ENCODE measurements around the gene RDH16.

Gene RDH16, protein sequence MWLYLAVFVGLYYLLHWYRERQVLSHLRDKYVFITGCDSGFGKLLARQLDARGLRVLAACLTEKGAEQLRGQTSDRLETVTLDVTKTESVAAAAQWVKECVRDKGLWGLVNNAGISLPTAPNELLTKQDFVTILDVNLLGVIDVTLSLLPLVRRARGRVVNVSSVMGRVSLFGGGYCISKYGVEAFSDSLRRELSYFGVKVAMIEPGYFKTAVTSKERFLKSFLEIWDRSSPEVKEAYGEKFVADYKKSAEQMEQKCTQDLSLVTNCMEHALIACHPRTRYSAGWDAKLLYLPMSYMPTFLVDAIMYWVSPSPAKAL

DNA sequence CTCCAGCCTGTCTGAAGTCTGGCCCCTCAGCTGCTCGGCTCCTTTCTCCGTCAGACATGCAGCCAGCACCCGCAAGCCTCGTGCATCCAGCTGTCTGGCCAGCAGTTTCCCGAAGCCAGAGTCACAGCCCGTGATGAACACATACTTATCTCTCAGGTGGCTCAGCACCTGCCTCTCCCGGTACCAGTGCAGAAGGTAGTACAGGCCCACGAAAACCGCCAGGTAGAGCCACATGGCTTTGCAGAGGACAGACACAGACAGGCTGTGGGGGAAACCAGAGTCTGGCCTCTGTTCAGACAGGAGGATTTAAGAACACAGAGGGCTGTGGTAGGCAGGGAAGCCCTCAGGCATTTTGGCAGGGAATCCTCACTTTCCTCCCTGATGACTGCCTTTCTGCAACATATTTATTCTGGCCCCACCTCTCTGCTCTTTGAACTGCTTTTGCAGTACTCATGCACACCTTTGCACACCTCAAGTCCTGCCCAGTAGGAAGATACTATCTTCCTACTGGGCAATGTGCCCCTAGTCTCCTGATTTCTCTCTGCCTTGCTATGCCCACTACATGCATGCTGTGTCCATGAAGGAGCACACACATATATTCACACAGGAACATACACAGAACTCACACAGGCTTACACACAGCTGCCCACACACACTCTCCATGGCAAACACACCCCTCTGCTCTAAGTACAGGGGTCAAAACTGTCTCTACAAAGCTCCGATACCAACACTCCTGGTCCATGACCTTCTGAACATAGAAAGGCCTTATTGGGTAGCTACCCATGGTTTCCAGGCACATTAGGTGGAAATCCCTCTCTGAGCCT is at the start of gene RDH16:
Gene RDH16 (minus strand): TSS at position 380 of the 824 bp plus-strand sequence. CDS start 146 bp downstream, at position 234.
- no peaks in the 10 kb centered on the region for H3F3A ChIP-seq (ENCODE audit: low read depth)
- H4K20me1 ChIP-seq (ENCODE audit: insufficient read depth, low read length, poor library complexity, severe bottlenecking) = no peaks in the 10 kb centered on the region
- no peak within 1 kb of the TSS for H3K4me2 ChIP-seq (ENCODE audit: low read depth, low read length, poor library complexity, severe bottlenecking)
- no peaks in the 10 kb centered on the region for H3K36me3 ChIP-seq (ENCODE audit: insufficient read depth, low read length)
- H3K9me2 ChIP-seq (replicated peaks; ENCODE audit: low read depth, low read length) = no peaks in the 10 kb centered on the region
- H3K9ac ChIP-seq (ENCODE audit: low read depth, low read length, poor library complexity, severe bottlenecking) = no peak within 1 kb of the TSS
- H3K9me3 ChIP-seq (ENCODE audit: insufficient read depth, low read depth, low read length) = 0 out of 2 replicates have a peak, but pooled peaks cover 3% of the 10 kb centered on the region
- TF ChIP-seq, protein P1, sequence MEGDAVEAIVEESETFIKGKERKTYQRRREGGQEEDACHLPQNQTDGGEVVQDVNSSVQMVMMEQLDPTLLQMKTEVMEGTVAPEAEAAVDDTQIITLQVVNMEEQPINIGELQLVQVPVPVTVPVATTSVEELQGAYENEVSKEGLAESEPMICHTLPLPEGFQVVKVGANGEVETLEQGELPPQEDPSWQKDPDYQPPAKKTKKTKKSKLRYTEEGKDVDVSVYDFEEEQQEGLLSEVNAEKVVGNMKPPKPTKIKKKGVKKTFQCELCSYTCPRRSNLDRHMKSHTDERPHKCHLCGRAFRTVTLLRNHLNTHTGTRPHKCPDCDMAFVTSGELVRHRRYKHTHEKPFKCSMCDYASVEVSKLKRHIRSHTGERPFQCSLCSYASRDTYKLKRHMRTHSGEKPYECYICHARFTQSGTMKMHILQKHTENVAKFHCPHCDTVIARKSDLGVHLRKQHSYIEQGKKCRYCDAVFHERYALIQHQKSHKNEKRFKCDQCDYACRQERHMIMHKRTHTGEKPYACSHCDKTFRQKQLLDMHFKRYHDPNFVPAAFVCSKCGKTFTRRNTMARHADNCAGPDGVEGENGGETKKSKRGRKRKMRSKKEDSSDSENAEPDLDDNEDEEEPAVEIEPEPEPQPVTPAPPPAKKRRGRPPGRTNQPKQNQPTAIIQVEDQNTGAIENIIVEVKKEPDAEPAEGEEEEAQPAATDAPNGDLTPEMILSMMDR (conservative IDR thresholded peaks at IDR 0.05; ENCODE audit: low read length) = no peak
- no peak for TF ChIP-seq EZH2phosphoT487 (IDR thresholded peaks at IDR 0.05; ENCODE audit: borderline replicate concordance)
- H2AFZ ChIP-seq (ENCODE audit: low read length) = no peak within 1 kb of the TSS
- no peak within 1 kb of the TSS for H3K4me3 ChIP-seq (ENCODE audit: low read length, poor library complexity, severe bottlenecking)
- no peaks in the 10 kb centered on the region for H3K4me1 ChIP-seq (ENCODE audit: insufficient read depth, low read length, poor library complexity, severe bottlenecking)
- H3K79me2 ChIP-seq (ENCODE audit: insufficient read depth, low read length) = no peaks in the 10 kb centered on the region
- H3K27me3 ChIP-seq (ENCODE audit: insufficient read depth, low read length, poor library complexity, severe bottlenecking) = no peaks in the 10 kb centered on the region

DNA sequence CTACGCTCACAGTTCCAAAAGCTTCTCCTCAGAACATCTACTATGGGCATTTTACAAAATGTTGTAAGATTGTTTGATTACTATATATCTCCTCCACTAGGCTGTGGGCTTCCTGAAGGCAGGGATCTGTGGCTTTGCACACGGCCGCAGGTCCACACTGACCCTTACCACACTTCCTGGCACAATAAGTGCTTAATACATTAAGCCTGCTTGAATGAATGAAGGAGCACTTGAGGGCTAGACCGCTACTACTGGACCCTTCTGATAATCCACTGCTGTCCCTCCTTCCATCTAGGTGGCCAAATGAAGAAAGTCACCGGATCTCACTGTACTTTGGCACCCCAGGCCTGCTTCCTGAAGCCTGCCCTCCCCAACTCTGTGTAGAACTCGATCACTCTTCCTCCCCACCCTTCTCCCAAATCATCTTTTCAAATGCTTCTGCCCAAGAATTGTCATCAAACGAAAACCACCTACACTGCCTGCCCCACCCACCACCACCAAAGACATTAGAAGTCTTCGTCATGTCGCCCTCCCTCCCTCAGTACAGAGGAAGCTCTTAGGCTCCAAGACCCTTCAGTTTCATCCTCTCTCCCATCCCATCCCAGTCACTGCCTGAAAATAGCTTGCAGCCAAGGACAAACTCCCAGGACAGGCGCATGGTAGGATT is 49.5 kb upstream of the RDH16 start:
- no peaks in the 10 kb centered on the region for H3K9me2 ChIP-seq (replicated peaks; ENCODE audit: low read depth, low read length)
- H3K4me1 ChIP-seq (ENCODE audit: insufficient read depth, low read length, poor library complexity, severe bottlenecking) = peaks cover 23% of the 10 kb centered on the region
- H3K4me3 ChIP-seq (ENCODE audit: low read length, poor library complexity, severe bottlenecking) = peak overlapping the region; percentile 44
- TF ChIP-seq, protein P1 (conservative IDR thresholded peaks at IDR 0.05; ENCODE audit: low read length) = no peak
- peaks cover 25% of the 10 kb centered on the region; the same call in 1 of the 2 replicates for H3K36me3 ChIP-seq (ENCODE audit: insufficient read depth, low read length)
- H3F3A ChIP-seq (ENCODE audit: low read depth) = no peaks in the 10 kb centered on the region
- H3K27me3 ChIP-seq (ENCODE audit: insufficient read depth, low read length, poor library complexity, severe bottlenecking) = no peaks in the 10 kb centered on the region
- H3K79me2 ChIP-seq (ENCODE audit: insufficient read depth, low read length) = peaks cover 43% of the 10 kb centered on the region
- H3K9ac ChIP-seq (ENCODE audit: low read depth, low read length, poor library complexity, severe bottlenecking) = peak overlapping the region; percentile 46
- H2AFZ ChIP-seq (ENCODE audit: low read length) = peak overlapping the region; percentile 61
- no peaks in the 10 kb centered on the region for H3K9me3 ChIP-seq (ENCODE audit: insufficient read depth, low read depth, low read length)
- H4K20me1 ChIP-seq (ENCODE audit: insufficient read depth, low read length, poor library complexity, severe bottlenecking) = peaks cover 29% of the 10 kb centered on the region
- peak overlapping the region; percentile 52 for H3K4me2 ChIP-seq (ENCODE audit: low read depth, low read length, poor library complexity, severe bottlenecking)

DNA sequence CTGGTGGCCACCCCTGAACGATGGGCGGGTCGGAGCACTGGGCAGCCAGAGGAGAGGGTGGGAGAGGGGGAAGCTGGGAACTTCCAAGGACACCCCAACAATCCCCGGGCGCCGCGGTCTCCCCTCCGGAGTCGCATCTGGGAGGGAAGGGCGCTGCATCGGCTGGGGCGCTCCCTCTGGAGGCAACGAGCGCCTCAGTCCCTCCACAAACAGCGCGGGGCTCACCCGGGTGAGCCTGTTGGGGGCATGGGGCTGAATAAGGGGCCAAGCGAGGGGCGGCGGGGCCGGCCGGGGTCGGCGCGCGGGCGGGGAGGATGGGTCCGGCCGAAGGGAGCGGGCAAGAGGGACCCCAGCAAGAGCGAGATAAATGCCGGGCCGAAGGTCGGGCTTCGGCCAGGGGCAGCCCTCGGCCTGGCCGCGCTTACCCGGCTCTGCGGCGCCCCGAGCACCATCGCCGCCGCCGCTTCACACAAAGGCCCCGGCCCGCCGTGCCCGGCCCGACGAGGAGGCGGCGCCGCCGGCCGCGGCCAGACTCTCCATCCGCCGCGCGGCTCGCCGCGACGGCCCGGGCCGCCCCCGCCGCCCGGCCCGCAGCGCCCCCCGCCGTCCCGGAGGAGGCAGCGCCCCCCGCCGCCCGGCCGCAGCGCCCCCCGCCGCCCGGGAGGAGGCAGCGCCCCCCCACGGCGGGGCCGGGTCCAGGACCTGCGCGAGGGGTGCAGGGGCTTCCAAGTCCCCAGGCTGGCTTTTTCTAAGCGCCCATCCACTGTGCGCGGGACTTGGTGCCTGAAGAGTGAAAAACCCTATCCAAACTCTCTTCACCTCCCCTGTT is 48.8 kb upstream of the RDH16 start, which contains the start of gene ZBTB39:
Gene ZBTB39 (minus strand): TSS at position 567 of the 829 bp plus-strand sequence. CDS start 1,629 bp downstream, outside the sequence.
- Histone ChIP-seq H3K9me3 (ENCODE audit: insufficient read depth, low read depth, low read length) (no peaks in the 10 kb centered on the region), H3K27me3 (ENCODE audit: insufficient read depth, low read length, poor library complexity, severe bottlenecking) (no peaks in the 10 kb centered on the region), H3K36me3 (ENCODE audit: insufficient read depth, low read length) (peaks cover 30% of the 10 kb centered on the region; the same call in 1 of the 2 replicates), H3K79me2 (ENCODE audit: insufficient read depth, low read length) (peaks cover 50% of the 10 kb centered on the region), H3K4me3 (ENCODE audit: low read length, poor library complexity, severe bottlenecking) (peak within 1 kb of the TSS; percentile 99), H3K9me2 (replicated peaks; ENCODE audit: low read depth, low read length) (no peaks in the 10 kb centered on the region), H3K4me1 (ENCODE audit: insufficient read depth, low read length, poor library complexity, severe bottlenecking) (peaks cover 29% of the 10 kb centered on the region), H4K20me1 (ENCODE audit: insufficient read depth, low read length, poor library complexity, severe bottlenecking) (peaks cover 35% of the 10 kb centered on the region), H3F3A (ENCODE audit: low read depth) (no peaks in the 10 kb centered on the region), H3K4me2 (ENCODE audit: low read depth, low read length, poor library complexity, severe bottlenecking) (peak within 1 kb of the TSS; percentile 96), H2AFZ (ENCODE audit: low read length) (peak within 1 kb of the TSS; percentile 83), H3K9ac (ENCODE audit: low read depth, low read length, poor library complexity, severe bottlenecking) (peak within 1 kb of the TSS; percentile 98)
- TF ChIP-seq, protein P1 (conservative IDR thresholded peaks at IDR 0.05; ENCODE audit: low read length) = peak; percentile 53
- no peak for TF ChIP-seq EZH2phosphoT487 (IDR thresholded peaks at IDR 0.05; ENCODE audit: borderline replicate concordance)

All from Loucy (cell line).